GM21515 (cell line): ENCODE data around the gene SECISBP2.
A peak's percentile ranks its signal among the peaks of the same experiment; 100 is the strongest.
"Not testable (repeated sequence)": the region's sequence is repeated elsewhere in the genome, so short reads cannot be mapped to it uniquely, and the experiment has no call there.

ENCODE experiments used
- ATAC-seq: cut with Tn5 transposase; IDR thresholded peaks from one replicate; pipeline ENCODE4 v1.9.1; 2021; ENCODE audit not compliant: unreplicated experiment

Gene SECISBP2

DNA sequence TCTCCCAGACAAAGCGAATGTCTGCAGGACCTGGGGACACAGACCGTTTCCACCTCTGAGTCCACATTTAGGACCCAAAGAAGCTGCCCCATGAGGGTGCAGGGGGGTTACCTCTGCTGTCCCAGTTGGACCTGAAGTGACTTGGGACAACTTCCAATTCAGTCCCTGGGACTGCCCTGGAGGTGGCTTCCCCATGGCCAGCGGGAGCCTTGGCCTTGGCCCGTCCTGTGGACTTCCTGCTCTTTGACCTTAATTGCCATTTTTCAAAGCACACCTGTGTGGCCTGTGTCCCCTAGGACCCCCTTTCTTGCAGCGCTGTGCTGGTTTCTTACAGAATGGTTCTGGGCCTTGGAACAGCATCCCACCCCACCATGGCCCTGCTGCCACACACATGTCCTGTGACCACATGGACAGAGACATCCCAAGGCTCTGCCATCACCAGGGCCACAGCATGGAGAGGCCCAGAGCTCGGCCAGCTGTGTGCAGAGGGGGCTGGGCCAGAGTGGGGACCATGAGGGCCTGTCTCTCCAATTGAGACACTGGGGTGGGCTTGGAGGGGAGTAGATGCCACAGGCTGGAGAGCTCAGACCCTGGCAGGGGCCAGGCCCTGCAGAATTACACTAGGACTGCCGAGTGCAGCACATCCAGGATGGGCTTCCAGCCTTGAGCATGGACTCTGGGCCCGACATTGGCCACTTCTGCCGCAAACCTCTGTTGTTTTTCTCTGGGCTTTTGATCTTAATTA, 45.8 kb downstream of the SECISBP2 start:
- no peak for ATAC-seq

GRCh38 chr9:89364666-89365531, 46.6 kb downstream of the SECISBP2 start:
- ATAC-seq = no peak

- no peak for ATAC-seq
Observed at GRCh38 chr9:89365532-89365912, 47.2 kb downstream of the SECISBP2 start.

- no peak for ATAC-seq
Observed at GRCh38 chr9:89366711-89367110, 48.4 kb downstream of the SECISBP2 start.

- ATAC-seq = no peak
Observed at GRCh38 chr9:89367281-89367680, 49.0 kb downstream of the SECISBP2 start.

- no peak for ATAC-seq
Observed at GRCh38 chr9:89367726-89368437, 49.6 kb downstream of the SECISBP2 start.

GRCh38 chr9:89368550-89368949, 50.2 kb downstream of the SECISBP2 start:
- no peak for ATAC-seq

GRCh38 chr9:89368978-89369377, 50.7 kb downstream of the SECISBP2 start:
- no peak for ATAC-seq

- ATAC-seq = no peak
Observed at GRCh38 chr9:89370593-89370992, 52.3 kb downstream of the SECISBP2 start.

- not testable (repeated sequence) for ATAC-seq
Observed at GRCh38 chr9:89371791-89372190, 53.5 kb downstream of the SECISBP2 start.

DNA sequence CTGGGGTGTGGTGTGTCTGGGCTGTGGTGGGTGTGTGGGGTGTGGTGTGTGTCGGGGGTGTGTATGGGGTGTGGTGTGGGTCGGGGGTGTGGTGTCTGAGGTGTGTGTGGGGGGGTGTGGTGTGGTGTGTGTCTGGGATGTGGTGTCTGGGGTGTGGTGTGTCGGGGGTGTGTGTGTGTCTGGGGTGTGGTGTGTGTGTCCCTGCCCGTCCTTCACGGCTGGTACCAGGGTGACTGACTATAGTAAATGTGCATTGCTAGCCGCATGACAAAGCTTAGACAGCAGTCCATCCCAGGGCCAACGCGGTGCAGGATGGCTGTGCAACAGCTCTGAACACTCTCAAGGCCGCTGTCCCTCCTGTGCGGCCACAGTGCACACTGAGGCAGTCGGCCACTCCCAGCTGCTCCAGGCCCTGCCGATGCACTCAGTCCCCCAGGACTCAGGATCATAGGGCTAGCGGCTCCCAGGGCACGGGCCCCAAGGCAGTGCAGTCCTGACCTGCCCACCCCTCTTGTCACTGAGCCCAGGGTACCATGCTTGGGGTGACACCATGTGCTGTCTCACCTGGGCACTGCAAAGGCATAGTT, 54.0 kb downstream of the SECISBP2 start:
- no peak for ATAC-seq

- no peak for ATAC-seq
Observed at GRCh38 chr9:89372979-89373378, 54.7 kb downstream of the SECISBP2 start.

DNA sequence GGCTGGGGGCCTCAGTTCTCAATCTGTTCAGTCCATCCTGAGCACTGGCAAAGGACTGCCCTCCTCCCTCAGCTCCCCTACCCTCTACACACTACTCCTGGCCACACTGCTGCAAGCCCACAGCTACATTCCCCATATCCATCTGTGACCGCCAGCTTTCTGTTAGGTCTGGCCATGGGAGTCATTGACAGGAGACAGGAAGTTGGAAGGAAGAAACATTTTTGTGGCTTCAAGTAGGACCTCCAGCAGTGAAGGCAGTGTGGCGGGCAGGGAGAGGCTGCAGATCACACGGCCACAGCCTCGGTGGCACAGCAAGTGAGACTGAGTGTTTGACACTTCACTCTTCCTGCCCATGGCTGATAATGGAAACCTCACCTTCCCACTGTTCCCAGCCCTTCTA, 55.9 kb downstream of the SECISBP2 start:
- no peak for ATAC-seq

DNA sequence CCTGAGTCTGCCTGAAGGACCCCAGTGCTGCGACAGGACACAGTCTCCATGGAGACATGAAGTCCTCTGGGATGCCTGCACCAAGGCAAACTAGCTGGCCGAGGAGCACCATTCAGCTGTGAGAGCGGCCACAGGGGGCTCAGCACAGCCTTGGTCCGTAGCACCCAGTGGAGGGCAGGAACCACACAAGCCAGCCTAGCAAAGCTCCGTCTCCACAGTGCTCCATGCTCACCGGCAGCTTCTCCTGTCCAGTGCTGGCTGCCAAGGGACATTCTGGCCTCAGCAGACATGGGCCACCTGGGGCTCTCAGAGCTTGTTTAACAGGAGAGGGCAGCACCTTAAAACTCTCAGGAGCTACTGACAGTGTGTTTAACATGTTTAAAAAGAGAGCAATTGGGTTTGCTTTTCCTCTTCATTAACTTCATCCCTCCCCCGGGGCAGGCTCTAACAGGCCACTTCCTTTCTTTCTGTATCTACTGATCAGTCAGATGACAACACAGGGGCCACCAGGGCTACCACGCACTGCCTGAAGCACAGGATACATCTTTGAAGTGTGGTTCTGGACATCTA, 57.0 kb downstream of the SECISBP2 start:
- ATAC-seq = peak; percentile 37

DNA sequence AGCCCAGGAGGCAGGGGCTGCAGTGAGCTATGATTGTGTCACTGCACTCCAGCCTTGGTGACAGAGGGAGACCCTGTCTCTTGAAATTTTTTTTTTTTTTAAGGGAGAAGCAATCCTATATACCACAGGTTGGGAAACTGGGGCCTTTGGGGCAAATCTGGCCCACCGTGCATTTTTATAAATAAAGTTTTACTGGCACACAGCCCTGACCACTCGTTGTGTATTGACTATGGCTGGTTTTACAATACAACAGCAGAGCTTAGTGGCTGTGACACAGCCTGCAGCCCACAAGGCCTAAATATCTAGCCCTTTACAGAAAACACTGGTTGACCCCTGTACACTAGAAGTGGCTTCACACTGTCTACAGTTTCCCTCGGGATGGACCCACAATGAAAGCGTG, 58.0 kb downstream of the SECISBP2 start:
- ATAC-seq = no peak

GRCh38 chr9:89376741-89377351, 58.5 kb downstream of the SECISBP2 start:
- ATAC-seq = no peak

GRCh38 chr9:89377411-89377810, 59.1 kb downstream of the SECISBP2 start:
- ATAC-seq = no peak

GRCh38 chr9:89378541-89378940, 60.2 kb downstream of the SECISBP2 start:
- no peak for ATAC-seq

DNA sequence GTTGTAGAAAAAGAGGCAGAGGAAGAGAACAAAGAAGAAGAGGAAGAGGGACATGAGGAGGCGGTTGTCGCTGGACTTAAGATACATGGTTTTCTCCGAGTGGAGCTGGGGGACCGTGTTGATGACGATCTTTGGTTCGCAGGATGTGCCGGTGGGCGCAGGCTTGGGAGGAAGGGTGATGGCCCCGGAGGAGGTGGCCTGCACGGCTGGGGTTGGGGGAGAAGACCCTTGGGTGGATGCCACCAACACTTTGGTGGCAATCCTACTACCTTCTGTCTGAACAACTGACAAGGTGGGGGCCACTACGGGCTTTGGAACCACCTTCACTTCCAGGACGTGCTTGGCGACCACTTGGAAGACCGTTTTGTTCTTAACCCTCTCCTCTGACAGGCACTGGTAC, 60.7 kb downstream of the SECISBP2 start:
- no peak for ATAC-seq

GRCh38 chr9:89379508-89380115, 61.3 kb downstream of the SECISBP2 start:
- ATAC-seq = no peak
